PC-9 (cell line): ENCODE results near the gene MPP1. TPM values are rescaled to one million over a fixed set of nuclear protein-coding genes. Genes with fewer than 3 reads are reported as not detected.

Experiments used
- BruUV-seq: library from RNA; stranded (reverse); fragments of 400-500 nt; replicated peaks from 2 replicates; lab custom pipeline; 2021; lab: Mats Ljungman, UMichigan
- CTCF ChIA-PET: fragments of 300-600 bp; sonication (Branson Sonifier 250); formaldehyde crosslinking; loops from one replicate; lab custom pipeline; 2022; ENCODE audit warnings: antibody characterized with exemption; lab: Charles Lee
- POLR2A ChIA-PET: fragments of 300-600 bp; sonication (Branson Sonifier 250); formaldehyde crosslinking; loops from one replicate; lab custom pipeline; 2022; ENCODE audit warnings: antibody characterized with exemption; ENCODE audit not compliant: unreplicated experiment; lab: Charles Lee
- DNase-seq, 2 experiments: peaks; one replicate each; pipeline versions ENCODE4 v3.0.0 to v3.0.0-alpha.2; 2015 to 2022; ENCODE audit warnings: mixed read lengths in 1 of 2
- H2AFZ ChIP-seq: fragments of 200-600 bp; sonication (generic); 2 replicates; pipeline ENCODE4 v1.8.1; 2017; ENCODE audit warnings: antibody characterized with exemption
- H3F3A ChIP-seq: fragments of 200-600 bp; sonication (generic); 2 replicates; pipeline ENCODE4 v1.8.1; 2017; ENCODE audit warnings: antibody characterized with exemption, mild to moderate bottlenecking, low read depth; ENCODE audit not compliant: insufficient read depth
- H3K27ac ChIP-seq: fragments of 200-600 bp; sonication (generic); 2 replicates; pipeline ENCODE4 v1.6.1; 2016; ENCODE audit warnings: mixed run types
- H3K27me3 ChIP-seq: fragments of 200-600 bp; sonication (generic); 2 replicates; pipeline ENCODE4 v1.6.1; 2016; ENCODE audit warnings: low read depth, mixed run types; ENCODE audit not compliant: insufficient read depth
- H3K36me3 ChIP-seq: fragments of 200-600 bp; sonication (generic); 2 replicates; pipeline ENCODE4 v1.6.1; 2016; ENCODE audit warnings: low read depth, mixed run types
- H3K4me1 ChIP-seq: fragments of 200-600 bp; sonication (generic); replicated peaks from 2 replicates; pipeline ENCODE4 v1.6.1; 2016; ENCODE audit warnings: mixed run types; ENCODE audit not compliant: insufficient read depth
- H3K4me2 ChIP-seq: fragments of 200-600 bp; sonication (generic); 2 replicates; pipeline ENCODE4 v1.6.1; 2017; ENCODE audit warnings: mixed run types
- H3K4me3 ChIP-seq: fragments of 200-600 bp; sonication (generic); 2 replicates; pipeline ENCODE4 v1.6.1; 2016; ENCODE audit warnings: mixed run types
- H3K79me2 ChIP-seq: fragments of 200-600 bp; sonication (generic); 2 replicates; pipeline ENCODE4 v1.6.1; 2017; ENCODE audit warnings: low read depth, mixed run types
- H3K9me2 ChIP-seq: fragments of 200-600 bp; sonication (generic); 2 replicates; pipeline ENCODE4 v1.8.1; 2017; ENCODE audit warnings: mild to moderate bottlenecking; ENCODE audit not compliant: insufficient read depth
- H3K9me3 ChIP-seq: fragments of 200-600 bp; sonication (generic); 2 replicates; pipeline ENCODE4 v1.8.1; 2016; ENCODE audit warnings: low read depth; ENCODE audit not compliant: insufficient read depth
- H4K20me1 ChIP-seq: fragments of 200-600 bp; sonication (generic); 2 replicates; pipeline ENCODE4 v1.8.1; 2017; ENCODE audit not compliant: insufficient read depth
- CTCF ChIP-seq: fragments of 200-600 bp; sonication (generic); conservative IDR thresholded peaks from 2 replicates; pipeline ENCODE4 v1.6.1; 2017; ENCODE audit warnings: mixed run types, antibody characterized with exemption, mild to moderate bottlenecking, moderate library complexity
- EZH2 ChIP-seq: fragments of 200-600 bp; sonication (generic); IDR thresholded peaks from 2 replicates; pipeline ENCODE4 v1.8.0; 2017; ENCODE audit warnings: antibody characterized with exemption, low read depth
- intact Hi-C: fragments of 100-400 bp; cut with micrococcal nuclease; formaldehyde crosslinking; loops from one replicate; pipeline ENCODE4 v1.10.0; 2022; ENCODE audit not compliant: unreplicated experiment
- total RNA-seq: library from RNA; stranded (reverse); gene quantifications from 2 replicates; pipeline ENCODE4 v1.2.3, GENCODE V29; 2021

MPP1 gene
- total RNA-seq, 1 experiment from 2014 or later, result 4.8 TPM

DNA sequence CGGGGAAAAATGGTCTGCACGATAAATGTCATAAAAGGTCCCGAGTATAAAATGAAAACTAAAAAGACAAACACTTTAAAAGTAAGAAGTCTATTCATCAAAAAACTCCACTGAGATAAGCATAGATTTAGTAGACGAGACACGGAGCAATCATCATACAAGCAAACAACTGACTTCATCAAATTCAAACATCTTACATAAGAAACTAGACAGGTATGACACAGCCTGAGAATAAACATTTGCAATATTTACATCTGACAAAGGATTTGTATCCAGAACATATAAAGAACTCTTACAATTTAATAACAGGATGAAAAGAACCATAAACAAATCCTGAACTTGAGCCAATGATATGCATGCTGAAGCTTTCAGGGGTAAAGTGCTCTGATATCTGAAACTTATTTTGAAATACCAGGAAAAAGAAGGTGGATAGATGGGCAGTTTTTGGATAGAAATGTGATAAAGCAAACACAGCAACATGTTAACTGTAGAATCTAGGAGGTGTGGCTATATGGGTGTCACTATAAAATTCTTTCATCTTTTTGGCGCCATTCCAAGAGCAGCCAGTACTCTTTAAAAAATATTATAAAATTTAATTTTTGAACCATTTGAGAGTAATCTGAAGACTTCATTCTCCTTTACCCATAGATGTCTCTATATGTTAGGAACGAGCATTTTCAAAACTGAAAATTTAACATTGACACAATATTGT lies 12.0 kb downstream of the MPP1 start:
- no peak for DNase-seq
- Histone ChIP-seq H3K27me3 (no peaks in the 10 kb centered on the region), H3K4me3 (no peak overlapping the region), H3K36me3 (no peaks in the 10 kb centered on the region), H3K27ac (no peak overlapping the region), H3K4me2 (no peak overlapping the region), H2AFZ (no peak overlapping the region), H3K79me2 (no peaks in the 10 kb centered on the region), H4K20me1 (no peaks in the 10 kb centered on the region), H3K9me3 (no peaks in the 10 kb centered on the region), H3F3A (peaks cover 4% of the 10 kb centered on the region; the same call in 1 of the 2 replicates), H3K9me2 (no peaks in the 10 kb centered on the region), H3K4me1 (peaks cover 14% of the 10 kb centered on the region)
- TF ChIP-seq EZH2 (no peak), CTCF (no peak)
- CTCF ChIA-PET, result no interaction called here
- no TSS peak for BruUV-seq
- intact Hi-C loops, result no loop called here
- POLR2A ChIA-PET, result no interaction called here

DNA sequence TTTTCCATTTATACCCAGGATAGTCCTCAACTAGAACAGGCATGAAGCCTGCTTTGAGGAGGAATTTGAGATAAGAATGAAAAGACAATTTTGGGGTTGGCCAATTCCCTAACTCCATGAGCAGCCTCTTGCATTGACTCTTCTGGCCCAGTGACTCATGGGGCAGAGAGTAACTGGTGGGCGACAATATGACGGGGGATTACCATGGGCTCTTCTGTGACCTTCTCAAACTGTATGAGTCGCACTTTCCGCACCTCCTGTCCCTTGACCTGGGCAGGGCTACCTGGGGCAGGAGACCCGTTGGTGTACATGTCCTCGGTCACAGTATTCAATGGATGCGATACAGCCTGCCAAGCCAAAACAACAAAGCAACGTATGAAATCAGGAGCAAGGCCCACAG lies 13.3 kb downstream of the MPP1 start:
- no peaks in the 10 kb centered on the region for H3K27me3 ChIP-seq
- ChIA-PET CTCF (no interaction called here), POLR2A (no interaction called here)
- TF ChIP-seq CTCF (no peak), EZH2 (no peak)
- H3K36me3 ChIP-seq, result no peaks in the 10 kb centered on the region
- no peaks in the 10 kb centered on the region for H4K20me1 ChIP-seq
- no peak overlapping the region for H2AFZ ChIP-seq
- no peaks in the 10 kb centered on the region for H3F3A ChIP-seq
- H3K4me2 ChIP-seq, result no peak overlapping the region
- intact Hi-C loops, result no loop called here
- H3K9me2 ChIP-seq, result no peaks in the 10 kb centered on the region
- H3K4me3 ChIP-seq, result no peak overlapping the region
- peaks cover 4% of the 10 kb centered on the region; the same call in 1 of the 2 replicates for H3K4me1 ChIP-seq
- H3K9me3 ChIP-seq, result no peaks in the 10 kb centered on the region
- no peak for DNase-seq
- H3K79me2 ChIP-seq, result no peaks in the 10 kb centered on the region
- no peak overlapping the region for H3K27ac ChIP-seq
- BruUV-seq, result no TSS peak

DNA sequence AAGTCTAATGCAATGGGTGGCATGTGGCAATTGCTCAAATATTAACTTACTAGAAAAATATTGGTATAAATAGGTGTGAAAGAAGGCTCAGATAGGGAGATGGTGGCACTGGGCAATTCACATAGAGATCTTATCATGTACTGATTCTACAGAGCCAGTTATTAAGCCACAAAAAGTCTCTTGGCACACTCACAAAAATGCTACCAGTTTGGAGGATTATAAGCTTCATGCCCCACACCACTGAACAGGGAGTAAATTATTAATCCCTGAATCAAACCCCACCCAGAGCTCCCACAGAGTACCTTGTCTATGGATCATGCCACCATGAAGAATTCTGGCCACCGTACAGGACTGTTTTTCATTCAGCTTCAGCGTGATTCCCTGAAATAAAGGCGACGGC lies 13.8 kb downstream of the MPP1 start:
- Histone ChIP-seq H3K27me3 (no peaks in the 10 kb centered on the region), H3K4me2 (no peak overlapping the region), H3K27ac (no peak overlapping the region), H3F3A (no peaks in the 10 kb centered on the region), H3K79me2 (no peaks in the 10 kb centered on the region), H2AFZ (no peak overlapping the region), H4K20me1 (no peaks in the 10 kb centered on the region), H3K4me1 (no peaks in the 10 kb centered on the region), H3K9me2 (no peaks in the 10 kb centered on the region), H3K9me3 (no peaks in the 10 kb centered on the region), H3K4me3 (no peak overlapping the region), H3K36me3 (no peaks in the 10 kb centered on the region)
- ChIA-PET POLR2A (interaction anchor here (0.7 kb wide), 1 partner anchor 10 kb away, joined by 5 read pairs; no protein-coding TSS in a partner anchor), CTCF (no interaction called here)
- no TSS peak for BruUV-seq
- TF ChIP-seq EZH2, result no peak
- TF ChIP-seq CTCF, result no peak
- intact Hi-C loops, result no loop called here
- DNase-seq, result no peak
